ENCODE results near the gene TBRG1. TPM values are rescaled to one million over a fixed set of nuclear protein-coding genes. Genes with fewer than 3 reads are reported as not detected.

TBRG1 gene
- polyA plus RNA-seq, 3 donors, result 39.7 to 84.7 (median 43.5) TPM

- Mint-ChIP-seq H3K9me3 (peaks cover 0 to 2% (median 0%) of the 10 kb centered on the region in 7 donors), H3K4me3 (peak overlapping the region; percentile 88 to 93), H3K27me3 (ENCODE audit: low read depth in 3 of 3) (no peaks in the 10 kb centered on the region), H3K27ac (peak overlapping the region in 5 of 7 donors; percentile 56 to 76 (median 63)), H3K4me1 (peaks cover 38% of the 10 kb centered on the region), H3K36me3 (no peaks in the 10 kb centered on the region)
- intact Hi-C loops (cut with micrococcal nuclease), result loop anchor here in 1 of 2 donors (5.0 kb wide), 1 partner anchor 130 kb away; the partner anchor contains the start of gene MSANTD2
- no peak for DNase-seq
- H3K27ac ChIP-seq (ENCODE audit: low read depth in 1 of 2, low read length in 2 of 2), result peak overlapping the region in 1 of 2 donors; percentile 84
- H3K4me1 ChIP-seq (ENCODE audit: control insufficient read depth in 1 of 2, insufficient read depth in 2 of 2, low read length in 2 of 2), result peaks cover 35% of the 10 kb centered on the region in 2 donors
- no peaks in the 10 kb centered on the region for H3K79me2 ChIP-seq (ENCODE audit: insufficient read depth, low read length)
- peak overlapping the region; percentile 99 for H2AFZ ChIP-seq (ENCODE audit: insufficient read depth, low read depth, low read length, poor library complexity, severe bottlenecking)
- peak overlapping the region; percentile 96 for H3K4me2 ChIP-seq (replicated peaks; ENCODE audit: extremely low read depth, low read length, poor library complexity, severe bottlenecking)
- no peaks in the 10 kb centered on the region for H4K20me1 ChIP-seq (ENCODE audit: insufficient read depth, low read length)
- H3K27me3 ChIP-seq (ENCODE audit: control insufficient read depth in 2 of 2, insufficient read depth in 2 of 2, low read length in 2 of 2), result no peaks in the 10 kb centered on the region
- H3K36me3 ChIP-seq (replicated peaks in 1 of 2; ENCODE audit: control insufficient read depth in 1 of 2, insufficient read depth in 2 of 2, low read length in 2 of 2), result no peaks in the 10 kb centered on the region
- WGBS (ENCODE audit: insufficient coverage), result no CpG with 5 or more reads among the region's 7 CpGs
- H3K9ac ChIP-seq (ENCODE audit: insufficient read depth, low read length, poor library complexity, severe bottlenecking), result no peak overlapping the region
- no peak for TF ChIP-seq CTCF (IDR thresholded peaks at IDR 0.05)
- no peaks in the 10 kb centered on the region for H3K9me3 ChIP-seq (replicated peaks in 1 of 2; ENCODE audit: control insufficient read depth in 1 of 2, insufficient read depth in 1 of 2, low read length in 2 of 2)
- H3K4me3 ChIP-seq (replicated peaks in 1 of 3; ENCODE audit: low read depth in 2 of 3, low read length in 3 of 3), result peak overlapping the region in 2 of 3 experiments; percentile 73 to 91
Measured at GRCh38 chr11:124672536-124673215, 50.0 kb downstream of the TBRG1 start.

- no peaks in the 10 kb centered on the region for H3K27me3 Mint-ChIP-seq (ENCODE audit: low read depth in 3 of 3)
- intact Hi-C loops (cut with micrococcal nuclease), result loop anchor here in 1 of 2 donors (5.0 kb wide), 1 partner anchor 129 kb away; the partner anchor contains the start of gene MSANTD2
- Histone ChIP-seq H3K36me3 (replicated peaks in 1 of 2; ENCODE audit: control insufficient read depth in 1 of 2, insufficient read depth in 2 of 2, low read length in 2 of 2) (no peaks in the 10 kb centered on the region), H4K20me1 (ENCODE audit: insufficient read depth, low read length) (no peaks in the 10 kb centered on the region), H3K27me3 (ENCODE audit: control insufficient read depth in 2 of 2, insufficient read depth in 2 of 2, low read length in 2 of 2) (no peaks in the 10 kb centered on the region), H3K4me2 (replicated peaks; ENCODE audit: extremely low read depth, low read length, poor library complexity, severe bottlenecking) (peak within 1 kb of the TSS; percentile 96), H3K4me1 (ENCODE audit: control insufficient read depth in 1 of 2, insufficient read depth in 2 of 2, low read length in 2 of 2) (peaks cover 35% of the 10 kb centered on the region in 2 donors), H3K79me2 (ENCODE audit: insufficient read depth, low read length) (no peaks in the 10 kb centered on the region), H3K9me3 (replicated peaks in 1 of 2; ENCODE audit: control insufficient read depth in 1 of 2, insufficient read depth in 1 of 2, low read length in 2 of 2) (no peaks in the 10 kb centered on the region), H2AFZ (ENCODE audit: insufficient read depth, low read depth, low read length, poor library complexity, severe bottlenecking) (peak within 1 kb of the TSS; percentile 99), H3K9ac (ENCODE audit: insufficient read depth, low read length, poor library complexity, severe bottlenecking) (peak within 1 kb of the TSS; percentile 71), H3K27ac (ENCODE audit: low read depth in 1 of 2, low read length in 2 of 2) (peak within 1 kb of the TSS; percentile 53 to 84), H3K4me3 (replicated peaks in 1 of 3; ENCODE audit: low read depth in 2 of 3, low read length in 3 of 3) (peak within 1 kb of the TSS; percentile 73 to 91 (median 78))
- no peaks in the 10 kb centered on the region for H3K36me3 Mint-ChIP-seq
- H3K9me3 Mint-ChIP-seq, result peaks cover 0 to 2% (median 0%) of the 10 kb centered on the region in 7 donors
- peak within 1 kb of the TSS; percentile 88 to 93 for H3K4me3 Mint-ChIP-seq
- under 1% methylated on average over 52 of the region's 58 CpGs for WGBS (ENCODE audit: insufficient coverage)
- DNase-seq, result peak; percentile 87 to 92 (median 91)
- peak within 1 kb of the TSS; percentile 92 to 99 (median 97) for H3K27ac Mint-ChIP-seq
- H3K4me1 Mint-ChIP-seq, result peaks cover 38% of the 10 kb centered on the region
- no peak for TF ChIP-seq CTCF (IDR thresholded peaks at IDR 0.05)
Measured at GRCh38 chr11:124673333-124674167, 50.9 kb downstream of the TBRG1 start, which contains the start of the genes SIAE and SPA17. TSS of gene SIAE (minus strand) at chr11:124673739. CDS start at chr11:124673708, 31 bp downstream. TSS of gene SPA17 (plus strand) at chr11:124673904. CDS start at chr11:124675265, 1,361 bp downstream.
